Cardiac septum (tissue), 1 donor: ENCODE data around the gene ATP13A2. TPM values are rescaled to one million over a fixed set of nuclear protein-coding genes. Genes with fewer than 3 reads are reported as not detected.
A peak's percentile ranks its signal among the peaks of the same experiment; 100 is the strongest.

ENCODE experiments used
- DNase-seq: peaks from one replicate; pipeline ENCODE4 v3.0.0-alpha.2; 2020; ENCODE audit warnings: low spot score
- intact Hi-C: fragments of 100-400 bp; cut with DNase I; formaldehyde crosslinking; loops from one replicate; pipeline ENCODE4 v1.14.0; 2022
- long read RNA-seq: library from polyadenylated mRNA; unstranded; transcript quantifications from one replicate; pipeline ENCODE4 v2.0.0, GENCODE V29; 2021
- total RNA-seq: library from RNA; stranded (reverse); fragmentation: NEBNext Ultra II Directional; extraction: Animal tissue kit (Norgen Biotek cat#: 25700); gene quantifications from one replicate; pipeline ENCODE4 v1.2.1, GENCODE V29; 2021
- donor health status: DM: no; HTN: no; CAD: no.

ATP13A2 gene
- total RNA-seq, result 13.3 TPM
- long read RNA-seq, partial matches to known transcripts, result 8 of 18 reads
- long read RNA-seq, other reads (novel, unspliced or antisense), result 9 of 18 reads

- intact Hi-C loops, result loop anchor here (2.0 to 5.0 kb wide), 2 partner anchors 41 to 44 kb away; no protein-coding TSS in a partner anchor
- peak; percentile 85 for DNase-seq
Observed at GRCh38 chr1:17011439-17012307, at the start of gene ATP13A2. Gene ATP13A2 (minus strand): TSS chr1:17011928. CDS start chr1:17011738, 190 bp downstream.

GRCh38 chr1:17061486-17061885 is 49.8 kb upstream of the ATP13A2 start:
- DNase-seq, result no peak
- intact Hi-C loops, result loop anchor here (5.0 kb wide), 2 partner anchors 61 to 276 kb away; no protein-coding TSS in a partner anchor

- intact Hi-C loops, result loop anchor here (5.0 kb wide), 2 partner anchors 62 to 277 kb away; no protein-coding TSS in a partner anchor
- DNase-seq, result no peak
Observed at GRCh38 chr1:17060306-17060749, 48.6 kb upstream of the ATP13A2 start.

- intact Hi-C loops, result loop anchor here (2.0 to 5.0 kb wide), 3 partner anchors 63 to 278 kb away; no protein-coding TSS in a partner anchor
- DNase-seq, result peak; percentile 89
Observed at GRCh38 chr1:17059391-17060305, 47.9 kb upstream of the ATP13A2 start.

GRCh38 chr1:17056551-17056950 is 44.8 kb upstream of the ATP13A2 start:
- intact Hi-C loops, result no loop called here
- DNase-seq, result no peak

- DNase-seq, result no peak
- intact Hi-C loops, result no loop called here
Observed at GRCh38 chr1:17055801-17056200, 44.1 kb upstream of the ATP13A2 start.

GRCh38 chr1:17053685-17054410 is 42.1 kb upstream of the ATP13A2 start, which contains the start of gene SDHB:
Gene SDHB (minus strand): TSS chr1:17054032. CDS start chr1:17054019, 13 bp downstream.
- intact Hi-C loops, result loop anchor here (2.0 kb wide), 1 partner anchor 41 kb away; no protein-coding TSS in a partner anchor

GRCh38 chr1:17053086-17053684 is 41.5 kb upstream of the ATP13A2 start:
- intact Hi-C loops, result loop anchor here (2.0 kb wide), 1 partner anchor 40 kb away; no protein-coding TSS in a partner anchor
- DNase-seq, result no peak

More at GRCh38 chr1:17053685-17054410, 42.1 kb upstream of the ATP13A2 start, which contains the start of gene SDHB:
- DNase-seq, result peak; percentile 100

- intact Hi-C loops, result loop anchor here (2.0 kb wide), 1 partner anchor 40 kb away; no protein-coding TSS in a partner anchor
Observed at GRCh38 chr1:17052641-17053040, 40.9 kb upstream of the ATP13A2 start.

GRCh38 chr1:17052038-17052437 is 40.3 kb upstream of the ATP13A2 start:
- intact Hi-C loops, result loop anchor here (2.0 kb wide), 1 partner anchor 39 kb away; no protein-coding TSS in a partner anchor
- DNase-seq, result no peak

More at GRCh38 chr1:17052641-17053040, 40.9 kb upstream of the ATP13A2 start:
- no peak for DNase-seq

- intact Hi-C loops, result no loop called here
- no peak for DNase-seq
Observed at GRCh38 chr1:17047924-17048323, 36.2 kb upstream of the ATP13A2 start.

- DNase-seq, result no peak
- intact Hi-C loops, result no loop called here
Observed at GRCh38 chr1:17046334-17046657, 34.6 kb upstream of the ATP13A2 start.

GRCh38 chr1:17045634-17046333 is 34.1 kb upstream of the ATP13A2 start:
- DNase-seq, result no peak
- intact Hi-C loops, result loop anchor here (2.0 kb wide), 1 partner anchor 95 kb away; no protein-coding TSS in a partner anchor

- DNase-seq, result no peak
- intact Hi-C loops, result loop anchor here (2.0 kb wide), 1 partner anchor 94 kb away; no protein-coding TSS in a partner anchor
Observed at GRCh38 chr1:17045150-17045549, 33.4 kb upstream of the ATP13A2 start.

GRCh38 chr1:17043676-17044075 is 31.9 kb upstream of the ATP13A2 start:
- no peak for DNase-seq
- intact Hi-C loops, result loop anchor here (2.0 kb wide), 1 partner anchor 93 kb away; no protein-coding TSS in a partner anchor

- DNase-seq, result no peak
- intact Hi-C loops, result no loop called here
Observed at GRCh38 chr1:17040135-17040534, 28.4 kb upstream of the ATP13A2 start.

GRCh38 chr1:17039522-17039921 is 27.8 kb upstream of the ATP13A2 start:
- DNase-seq, result no peak
- intact Hi-C loops, result no loop called here
